Endothelial cell (in vitro differentiated cells): Measurements from ENCODE around the gene RCBTB2. TPM values are rescaled to one million over a fixed set of nuclear protein-coding genes. Genes with fewer than 3 reads are reported as not detected.

ENCODE experiments used
- DNase-seq: peaks from one replicate; pipeline ENCODE4 v3.0.0; 2021; ENCODE audit warnings: low spot score
- H3K27ac Mint-ChIP-seq: one replicate; pipeline ENCODE4 v1.8.0; 2021; ENCODE audit warnings: mixed read lengths, inconsistent platforms; ENCODE audit not compliant: unreplicated experiment
- H3K27me3 Mint-ChIP-seq: one replicate; pipeline ENCODE4 v1.8.0; 2021; ENCODE audit warnings: mild to moderate bottlenecking, moderate library complexity, mixed read lengths, inconsistent platforms; ENCODE audit not compliant: unreplicated experiment
- H3K36me3 Mint-ChIP-seq: one replicate; pipeline ENCODE4 v1.8.0; 2021; ENCODE audit warnings: mild to moderate bottlenecking, low read depth, mixed read lengths, inconsistent platforms; ENCODE audit not compliant: unreplicated experiment
- H3K4me1 Mint-ChIP-seq: one replicate; pipeline ENCODE4 v1.8.0; 2021; ENCODE audit warnings: mild to moderate bottlenecking, mixed read lengths, inconsistent platforms; ENCODE audit not compliant: unreplicated experiment
- H3K4me3 Mint-ChIP-seq: one replicate; pipeline ENCODE4 v1.8.0; 2021; ENCODE audit warnings: mild to moderate bottlenecking, mixed read lengths, inconsistent platforms; ENCODE audit not compliant: unreplicated experiment
- H3K9me3 Mint-ChIP-seq: one replicate; pipeline ENCODE4 v1.8.0; 2021; ENCODE audit warnings: mixed read lengths, inconsistent platforms; ENCODE audit not compliant: unreplicated experiment
- CTCF ChIP-seq: fragments of 200-600 bp; sonication (generic); IDR thresholded peaks from one replicate; pipeline ENCODE4 v1.5.0; 2021; ENCODE audit warnings: antibody characterized with exemption; ENCODE audit not compliant: unreplicated experiment
- total RNA-seq: library from RNA; stranded (reverse); fragmentation: NEBNext Ultra II Directional; extraction: Animal tissue kit (Norgen Biotek cat#: 25700); gene quantifications from one replicate; pipeline ENCODE4 v1.2.1, GENCODE V29; 2021; ENCODE audit not compliant: unreplicated experiment

The RCBTB2 gene
- total RNA-seq, 1 donor from 2014 or later, result 71.0 TPM

GRCh38 chr13:48562296-48563066 lies 29.6 kb upstream of the RCBTB2 start:
- Mint-ChIP-seq H3K27me3 (peaks cover 2% of the 10 kb centered on the region), H3K36me3 (no peaks in the 10 kb centered on the region), H3K9me3 (no peaks in the 10 kb centered on the region), H3K27ac (no peak overlapping the region), H3K4me3 (no peak overlapping the region), H3K4me1 (peaks cover 34% of the 10 kb centered on the region)
- TF ChIP-seq CTCF, result no peak
- DNase-seq, result no peak

DNA sequence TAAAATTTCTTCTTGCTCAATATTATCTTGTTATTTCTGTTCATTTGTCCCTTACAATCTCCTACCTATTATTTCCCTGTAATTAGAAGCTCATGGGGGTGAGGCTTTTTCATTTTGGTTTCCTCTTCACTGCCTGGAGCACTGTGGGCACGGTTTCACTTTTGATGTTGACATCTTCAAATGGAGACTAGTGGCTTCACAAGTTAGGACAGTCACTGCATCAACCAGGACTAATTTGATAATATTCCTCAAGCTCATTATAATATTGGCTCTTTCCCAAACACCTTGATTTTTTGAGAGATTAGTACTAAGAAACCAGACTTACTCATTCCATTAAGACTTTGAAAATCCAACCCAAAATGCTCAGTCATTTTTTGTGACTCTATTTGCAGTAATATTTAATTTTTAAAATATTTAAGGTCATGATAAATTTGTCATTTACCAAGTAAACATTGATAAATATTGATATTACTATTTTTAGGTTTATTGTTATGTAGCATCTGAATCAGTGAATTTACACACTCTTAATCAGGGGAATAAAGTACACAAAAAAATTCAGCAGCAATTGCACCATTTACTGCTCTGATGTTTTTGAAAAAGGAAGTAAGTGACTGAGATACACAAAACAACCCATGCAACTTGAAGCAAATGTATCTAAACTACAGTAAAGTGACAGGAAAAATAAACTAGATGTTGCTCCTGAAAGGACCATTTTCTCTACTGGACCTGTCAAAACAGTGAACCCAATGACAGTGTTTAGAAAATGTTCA lies 28.8 kb upstream of the RCBTB2 start:
- no peak for DNase-seq
- TF ChIP-seq CTCF, result no peak
- no peak overlapping the region for H3K4me3 Mint-ChIP-seq
- H3K36me3 Mint-ChIP-seq, result no peaks in the 10 kb centered on the region
- peaks cover 28% of the 10 kb centered on the region for H3K4me1 Mint-ChIP-seq
- H3K9me3 Mint-ChIP-seq, result no peaks in the 10 kb centered on the region
- H3K27me3 Mint-ChIP-seq, result no peaks in the 10 kb centered on the region
- no peak overlapping the region for H3K27ac Mint-ChIP-seq

- TF ChIP-seq CTCF, result no peak
- Mint-ChIP-seq H3K4me1 (peaks cover 28% of the 10 kb centered on the region), H3K27ac (no peak overlapping the region), H3K27me3 (no peaks in the 10 kb centered on the region), H3K9me3 (no peaks in the 10 kb centered on the region), H3K36me3 (no peaks in the 10 kb centered on the region), H3K4me3 (no peak overlapping the region)
- no peak for DNase-seq
Measured at GRCh38 chr13:48560657-48561337, 27.9 kb upstream of the RCBTB2 start.

DNA sequence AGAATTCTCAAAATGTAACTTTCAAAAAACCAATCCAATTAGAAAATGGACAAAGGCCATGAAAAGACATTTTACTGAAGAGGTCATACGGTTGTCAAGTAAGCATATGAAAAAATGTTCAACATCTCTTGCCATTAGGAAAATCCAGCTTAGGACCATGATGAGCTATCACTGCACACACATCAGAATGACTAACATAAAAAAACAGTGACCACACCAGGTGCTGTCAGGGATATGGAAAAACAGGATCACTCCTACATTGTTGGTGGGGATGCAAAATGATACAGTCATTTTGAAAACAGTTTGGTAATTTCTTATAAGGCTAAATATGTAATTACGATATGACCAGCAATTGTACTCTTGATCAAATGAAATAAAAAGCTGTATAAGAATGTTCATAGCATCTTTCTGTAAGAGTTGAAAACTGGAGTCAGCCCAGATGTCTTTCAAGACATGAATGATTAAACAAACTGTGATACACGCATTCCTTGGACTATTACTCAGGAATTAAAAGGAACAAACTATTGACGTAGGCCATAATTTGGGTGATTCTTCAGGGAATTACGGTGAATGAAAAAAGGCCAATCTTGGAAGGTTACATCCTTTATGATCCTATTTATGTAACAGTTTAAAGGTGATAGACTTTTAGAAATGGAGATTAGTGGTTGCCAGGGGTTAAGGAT lies 26.9 kb upstream of the RCBTB2 start:
- Mint-ChIP-seq H3K36me3 (no peaks in the 10 kb centered on the region), H3K9me3 (no peaks in the 10 kb centered on the region), H3K4me3 (no peak overlapping the region), H3K4me1 (peaks cover 20% of the 10 kb centered on the region), H3K27me3 (no peaks in the 10 kb centered on the region), H3K27ac (no peak overlapping the region)
- TF ChIP-seq CTCF, result no peak
- DNase-seq, result no peak
